Stimulated activated CD8-positive, alpha-beta memory T cell treated with anti-CD3 and anti-CD28 coated beads, Interleukin-4, amount 100 ng/mL, for 24 hours (primary cell): ENCODE results near the gene CXCL10.

ENCODE experiments used
- DNase-seq: peaks from one replicate; pipeline ENCODE4 v3.0.0-alpha.2; 2020; ENCODE audit warnings: low read depth

The CXCL10 gene

DNA sequence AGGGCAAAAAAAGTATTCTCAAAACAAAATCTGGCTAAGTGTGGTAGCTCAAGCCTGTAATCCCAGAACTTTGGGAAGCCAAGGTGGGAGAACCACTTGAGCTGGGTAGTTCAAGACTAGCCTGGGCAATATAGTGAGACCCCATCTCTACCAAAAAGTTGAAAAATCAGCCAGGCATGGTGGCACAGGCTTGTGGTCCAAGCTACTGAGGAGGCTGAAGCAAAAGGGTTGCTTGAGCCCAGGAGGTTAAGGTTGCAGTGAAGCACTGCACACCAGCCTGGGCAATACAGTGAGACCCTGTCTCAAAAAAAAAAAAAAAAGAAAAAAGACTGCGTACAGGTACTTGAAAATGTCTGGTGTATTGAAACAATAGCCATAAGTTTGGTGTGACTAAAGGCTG, 30.8 kb downstream of the CXCL10 start:
- DNase-seq: no peak

DNA sequence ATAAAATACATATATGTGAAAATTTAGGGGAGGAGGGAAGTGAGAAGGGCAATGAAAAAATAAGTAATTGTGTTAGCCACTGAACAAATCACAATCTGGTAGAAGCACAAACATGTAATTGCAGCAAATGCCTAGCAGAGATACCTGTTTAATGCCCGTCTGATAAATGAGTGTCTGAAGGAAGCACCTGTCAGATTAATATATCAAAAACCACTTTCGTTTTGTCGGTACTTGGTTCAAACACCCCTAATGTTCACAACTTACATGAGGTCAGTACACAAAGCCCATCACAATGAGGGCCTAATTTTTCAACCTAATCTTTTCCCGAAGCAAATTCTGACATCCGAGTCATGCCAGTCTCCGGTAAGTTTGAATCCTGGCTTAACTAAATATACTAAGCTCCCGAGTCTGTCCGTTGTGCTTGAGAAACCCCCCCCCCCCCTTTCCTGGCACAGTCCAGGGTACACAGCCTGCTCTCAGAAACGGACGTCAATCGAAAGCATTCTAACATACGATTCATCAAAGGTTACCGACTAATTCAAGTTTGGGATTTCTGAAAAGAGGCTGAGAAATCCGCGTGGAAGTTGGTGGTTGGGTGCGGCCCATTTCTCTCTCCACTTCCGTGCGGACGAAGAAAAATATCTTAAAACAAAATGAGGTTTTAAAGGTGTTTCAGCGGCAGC, 33.3 kb downstream of the CXCL10 start:
- no peak for DNase-seq

DNA sequence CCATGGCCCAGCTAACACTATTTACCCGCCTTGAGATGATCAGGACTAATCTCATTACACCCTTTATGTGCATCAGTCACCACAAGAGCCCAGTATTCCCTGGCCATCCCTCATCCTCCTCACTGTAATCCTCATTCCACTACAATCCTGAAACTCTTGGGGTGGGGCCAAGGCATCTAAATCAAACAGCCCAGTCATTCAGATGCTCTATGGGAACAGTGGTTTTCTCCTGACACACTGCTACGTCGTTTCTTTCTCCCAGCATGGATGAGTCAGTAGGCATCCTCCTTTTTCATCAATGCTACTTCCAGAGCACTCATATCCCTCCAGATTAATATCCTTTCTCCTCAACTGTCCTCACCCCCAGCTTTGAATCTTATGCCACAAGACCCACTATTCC, 38.2 kb downstream of the CXCL10 start:
- no peak for DNase-seq

DNA sequence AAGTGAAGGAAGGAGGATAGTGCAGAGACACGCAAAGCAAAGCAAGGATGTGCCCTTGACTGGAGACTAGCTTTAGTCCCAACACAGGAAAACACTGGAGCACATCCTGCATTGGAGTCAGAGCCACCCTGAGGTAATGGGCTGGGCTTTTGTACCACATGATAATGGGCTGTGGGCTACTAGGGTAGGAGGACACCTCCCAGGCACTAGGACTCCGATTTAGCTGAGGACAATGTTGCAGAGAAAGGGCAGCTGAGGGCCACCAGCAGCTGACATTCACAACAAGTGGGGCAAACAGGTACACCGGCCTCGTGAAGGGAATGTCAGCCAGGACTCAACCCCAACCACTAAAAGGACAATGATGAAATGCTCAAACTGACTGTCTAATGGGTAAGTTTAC, 42.7 kb downstream of the CXCL10 start:
- DNase-seq: no peak

DNA sequence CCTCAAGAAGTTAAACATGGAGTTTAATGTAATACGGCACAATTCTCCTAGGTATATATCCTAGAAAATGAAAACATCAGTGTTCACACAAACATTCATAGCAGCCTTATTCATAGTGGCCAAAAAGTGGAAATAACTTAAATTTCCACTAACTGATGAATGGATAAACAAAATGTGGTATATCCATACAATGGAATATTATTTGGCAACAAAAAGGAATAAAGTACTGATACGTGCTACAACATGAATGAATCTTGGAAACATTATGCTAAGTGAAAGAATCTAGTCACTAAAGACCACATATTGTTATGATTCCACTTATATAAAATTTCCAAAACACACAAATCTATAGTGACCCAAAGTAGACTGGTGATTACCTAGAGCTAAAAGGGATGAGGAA, 47.1 kb downstream of the CXCL10 start:
- DNase-seq: no peak

DNA sequence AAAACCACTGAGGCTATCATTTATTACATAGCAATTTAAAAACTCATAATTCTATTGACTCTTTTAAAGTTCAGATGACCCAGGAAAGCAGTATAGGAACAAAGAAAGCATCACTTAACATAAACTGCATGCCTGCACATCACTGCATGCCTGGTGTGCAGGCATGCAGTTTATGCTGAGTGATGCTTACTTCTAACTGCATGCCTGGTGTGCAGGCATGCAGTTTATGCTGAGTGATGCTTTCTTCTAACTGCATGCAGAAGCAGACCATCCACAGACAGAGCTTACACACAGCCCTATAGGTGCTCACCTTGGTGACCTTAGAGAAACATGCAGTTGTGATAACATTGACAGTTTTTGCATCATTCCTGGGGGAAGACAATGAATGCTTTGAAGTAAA, 49.5 kb downstream of the CXCL10 start:
- DNase-seq: no peak
